ENCODE measurements around the gene GPC3. TPM values are rescaled to one million over a fixed set of nuclear protein-coding genes. Genes with fewer than 3 reads are reported as not detected.

The GPC3 gene
- total RNA-seq, 1 experiment from 2014 or later: 0.24 TPM

GRCh38 chrX:133648594-133648993, 336.8 kb downstream of the GPC3 start:
- no peaks in the 10 kb centered on the region for H3K4me1 ChIP-seq (ENCODE audit: insufficient read depth, low read length, poor library complexity, severe bottlenecking)
- intact Hi-C loops (cut with micrococcal nuclease; ENCODE audit: unreplicated experiment): no loop called here
- POLR2A ChIA-PET (ENCODE audit: low non-redundant PET): no interaction called here
- TF ChIP-seq EZH2 (IDR thresholded peaks at IDR 0.05; ENCODE audit: borderline replicate concordance, low read depth, low read length, poor library complexity, severe bottlenecking): no peak
- TF ChIP-seq, protein P1, sequence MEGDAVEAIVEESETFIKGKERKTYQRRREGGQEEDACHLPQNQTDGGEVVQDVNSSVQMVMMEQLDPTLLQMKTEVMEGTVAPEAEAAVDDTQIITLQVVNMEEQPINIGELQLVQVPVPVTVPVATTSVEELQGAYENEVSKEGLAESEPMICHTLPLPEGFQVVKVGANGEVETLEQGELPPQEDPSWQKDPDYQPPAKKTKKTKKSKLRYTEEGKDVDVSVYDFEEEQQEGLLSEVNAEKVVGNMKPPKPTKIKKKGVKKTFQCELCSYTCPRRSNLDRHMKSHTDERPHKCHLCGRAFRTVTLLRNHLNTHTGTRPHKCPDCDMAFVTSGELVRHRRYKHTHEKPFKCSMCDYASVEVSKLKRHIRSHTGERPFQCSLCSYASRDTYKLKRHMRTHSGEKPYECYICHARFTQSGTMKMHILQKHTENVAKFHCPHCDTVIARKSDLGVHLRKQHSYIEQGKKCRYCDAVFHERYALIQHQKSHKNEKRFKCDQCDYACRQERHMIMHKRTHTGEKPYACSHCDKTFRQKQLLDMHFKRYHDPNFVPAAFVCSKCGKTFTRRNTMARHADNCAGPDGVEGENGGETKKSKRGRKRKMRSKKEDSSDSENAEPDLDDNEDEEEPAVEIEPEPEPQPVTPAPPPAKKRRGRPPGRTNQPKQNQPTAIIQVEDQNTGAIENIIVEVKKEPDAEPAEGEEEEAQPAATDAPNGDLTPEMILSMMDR (conservative IDR thresholded peaks at IDR 0.05; ENCODE audit: low read depth, low read length): no peak
- H3K27me3 ChIP-seq (replicated peaks; ENCODE audit: insufficient read depth, low read depth, low read length, poor library complexity): no peaks in the 10 kb centered on the region
- H3K27ac ChIP-seq (ENCODE audit: low read depth, low read length, poor library complexity, severe bottlenecking): no peak overlapping the region
- no peaks in the 10 kb centered on the region for H3K9me3 ChIP-seq (ENCODE audit: low read depth, low read length, poor library complexity, severe bottlenecking)
- no peak overlapping the region for H3K4me3 ChIP-seq (ENCODE audit: low read depth, low read length, poor library complexity, severe bottlenecking)
- H3K36me3 ChIP-seq (ENCODE audit: insufficient read depth, low read length, poor library complexity, severe bottlenecking): no peaks in the 10 kb centered on the region
- no TSS peak for BruUV-seq (replicated peaks)
- CTCF ChIA-PET: interaction anchor here (0.5 kb wide), 1 partner anchor 286 kb away, joined by 6 read pairs; no protein-coding TSS in a partner anchor
- DNase-seq (ENCODE audit: low spot score): no peak

GRCh38 chrX:133646719-133647116, 338.7 kb downstream of the GPC3 start:
- Histone ChIP-seq H3K27me3 (replicated peaks; ENCODE audit: insufficient read depth, low read depth, low read length, poor library complexity) (no peaks in the 10 kb centered on the region), H3K4me1 (ENCODE audit: insufficient read depth, low read length, poor library complexity, severe bottlenecking) (no peaks in the 10 kb centered on the region), H3K9me3 (ENCODE audit: low read depth, low read length, poor library complexity, severe bottlenecking) (no peaks in the 10 kb centered on the region), H3K36me3 (ENCODE audit: insufficient read depth, low read length, poor library complexity, severe bottlenecking) (no peaks in the 10 kb centered on the region), H3K4me3 (ENCODE audit: low read depth, low read length, poor library complexity, severe bottlenecking) (no peak overlapping the region), H3K27ac (ENCODE audit: low read depth, low read length, poor library complexity, severe bottlenecking) (no peak overlapping the region)
- BruUV-seq (replicated peaks): no TSS peak
- intact Hi-C loops (cut with micrococcal nuclease; ENCODE audit: unreplicated experiment): no loop called here
- TF ChIP-seq EZH2 (IDR thresholded peaks at IDR 0.05; ENCODE audit: borderline replicate concordance, low read depth, low read length, poor library complexity, severe bottlenecking): no peak
- TF ChIP-seq, protein P1 (conservative IDR thresholded peaks at IDR 0.05; ENCODE audit: low read depth, low read length): no peak
- DNase-seq (ENCODE audit: low spot score): no peak
- CTCF ChIA-PET: no interaction called here
- POLR2A ChIA-PET (ENCODE audit: low non-redundant PET): no interaction called here

DNA sequence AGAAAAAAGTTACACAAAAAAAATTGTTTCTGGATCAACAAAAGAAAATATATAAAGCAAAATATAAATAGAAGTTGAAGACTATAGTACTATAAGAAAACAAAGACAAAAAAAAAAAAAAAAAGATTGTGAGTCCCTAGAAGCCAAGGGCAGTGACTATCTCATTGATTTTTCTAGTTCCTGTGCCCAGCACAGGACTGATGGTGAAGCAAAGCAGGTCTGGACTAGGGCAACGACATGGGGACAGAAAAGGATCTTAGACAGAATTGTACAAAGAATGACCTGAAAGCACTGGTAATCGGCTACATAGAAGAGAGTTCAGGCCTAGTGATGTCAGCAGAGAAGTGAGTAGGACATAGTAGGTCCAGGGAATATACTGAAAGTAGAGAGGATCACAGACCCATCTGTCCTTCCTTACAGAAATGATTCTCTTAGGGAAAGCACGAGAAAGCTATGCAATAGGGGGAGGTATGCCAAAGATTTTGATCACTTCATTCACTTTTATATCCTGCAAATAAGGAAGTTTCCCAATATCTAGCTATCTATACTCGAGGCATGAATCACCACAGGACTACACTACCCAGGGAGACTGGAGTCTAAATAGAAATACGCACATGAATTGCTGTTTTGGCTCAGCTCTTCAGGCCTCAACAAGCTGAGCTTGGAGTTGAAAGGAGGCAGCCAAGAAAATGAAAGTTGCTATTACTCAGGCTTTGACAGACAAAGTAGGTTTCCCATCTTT, 339.2 kb downstream of the GPC3 start:
- intact Hi-C loops (cut with micrococcal nuclease; ENCODE audit: unreplicated experiment): no loop called here
- no peaks in the 10 kb centered on the region for H3K4me1 ChIP-seq (ENCODE audit: insufficient read depth, low read length, poor library complexity, severe bottlenecking)
- DNase-seq (ENCODE audit: low spot score): no peak
- H3K36me3 ChIP-seq (ENCODE audit: insufficient read depth, low read length, poor library complexity, severe bottlenecking): no peaks in the 10 kb centered on the region
- H3K27ac ChIP-seq (ENCODE audit: low read depth, low read length, poor library complexity, severe bottlenecking): no peak overlapping the region
- TF ChIP-seq EZH2 (IDR thresholded peaks at IDR 0.05; ENCODE audit: borderline replicate concordance, low read depth, low read length, poor library complexity, severe bottlenecking): no peak
- TF ChIP-seq, protein P1 (conservative IDR thresholded peaks at IDR 0.05; ENCODE audit: low read depth, low read length): no peak
- H3K27me3 ChIP-seq (replicated peaks; ENCODE audit: insufficient read depth, low read depth, low read length, poor library complexity): no peaks in the 10 kb centered on the region
- ChIA-PET POLR2A (ENCODE audit: low non-redundant PET) (no interaction called here), CTCF (no interaction called here)
- no peak overlapping the region for H3K4me3 ChIP-seq (ENCODE audit: low read depth, low read length, poor library complexity, severe bottlenecking)
- H3K9me3 ChIP-seq (ENCODE audit: low read depth, low read length, poor library complexity, severe bottlenecking): no peaks in the 10 kb centered on the region
- no TSS peak for BruUV-seq (replicated peaks)
